Measurements from ENCODE around the gene ATP5ME. TPM values are rescaled to one million over a fixed set of nuclear protein-coding genes. Genes with fewer than 3 reads are reported as not detected.

ATP5ME gene
- total and polyA plus RNA-seq, 2 of the 13 experiments (the other 11 are each of a cell fraction or from before 2014, with no cell fraction given) = 305 to 753 TPM

- TF ChIP-seq GABPA (IDR thresholded peaks at IDR 0.05; ENCODE audit: low read depth, low read length) = no peak
- no peak for TF ChIP-seq GABPA (CRISPR knock-in tag; IDR thresholded peaks at IDR 0.05; ENCODE audit: low read depth)
- TF ChIP-seq TBX2 (CRISPR knock-in tag; IDR thresholded peaks at IDR 0.05; ENCODE audit: borderline replicate concordance) = no peak; the same call in 1 of the 2 replicates
- no peak for TF ChIP-seq KDM5B (CRISPR knock-in tag; IDR thresholded peaks at IDR 0.05; ENCODE audit: borderline replicate concordance)
- no peak for TF ChIP-seq ARID5B (CRISPR knock-in tag; IDR thresholded peaks at IDR 0.05)
- peak; percentile 45; the same call in 1 of the 2 replicates for TF ChIP-seq FOXA3 (CRISPR knock-in tag; IDR thresholded peaks at IDR 0.05)
- no peak for TF ChIP-seq SIX4 (CRISPR knock-in tag; IDR thresholded peaks at IDR 0.05)
- no peak for TF ChIP-seq HOMEZ (CRISPR knock-in tag; IDR thresholded peaks at IDR 0.05; ENCODE audit: low read depth)
- TF ChIP-seq ZMAT5 (CRISPR knock-in tag; IDR thresholded peaks at IDR 0.05; ENCODE audit: borderline replicate concordance, low read depth) = no peak
- TF ChIP-seq SMARCE1 (IDR thresholded peaks at IDR 0.05; ENCODE audit: borderline replicate concordance) = no peak
- no peak for TF ChIP-seq ELF3 (CRISPR knock-in tag; IDR thresholded peaks at IDR 0.05)
- TF ChIP-seq NFKBIZ (CRISPR knock-in tag; IDR thresholded peaks at IDR 0.05) = no peak
- TF ChIP-seq KDM6A (CRISPR knock-in tag; IDR thresholded peaks at IDR 0.05; ENCODE audit: low read depth) = no peak
- no peak for TF ChIP-seq PHB2 (IDR thresholded peaks at IDR 0.05; ENCODE audit: partially characterized antibody)
- TF ChIP-seq RAD51 (IDR thresholded peaks at IDR 0.05; ENCODE audit: borderline replicate concordance) = no peak
- no peak for TF ChIP-seq ZNF850 (CRISPR knock-in tag; conservative IDR thresholded peaks at IDR 0.05)
- TF ChIP-seq, protein P1, sequence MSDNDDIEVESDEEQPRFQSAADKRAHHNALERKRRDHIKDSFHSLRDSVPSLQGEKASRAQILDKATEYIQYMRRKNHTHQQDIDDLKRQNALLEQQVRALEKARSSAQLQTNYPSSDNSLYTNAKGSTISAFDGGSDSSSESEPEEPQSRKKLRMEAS (IDR thresholded peaks at IDR 0.05) = no peak
- TF ChIP-seq RXRB (CRISPR knock-in tag; IDR thresholded peaks at IDR 0.05; ENCODE audit: borderline replicate concordance) = peak; percentile 43; the same call in 1 of the 2 replicates
- TF ChIP-seq KLF11 (CRISPR knock-in tag; IDR thresholded peaks at IDR 0.05) = no peak
- TF ChIP-seq ZNF354B (CRISPR knock-in tag; IDR thresholded peaks at IDR 0.05) = no peak
- TF ChIP-seq ZNF510 (CRISPR knock-in tag; IDR thresholded peaks at IDR 0.05; ENCODE audit: low read depth) = no peak
- no peak for TF ChIP-seq NAIF1 (CRISPR knock-in tag; IDR thresholded peaks at IDR 0.05; ENCODE audit: borderline replicate concordance)
- no peak for TF ChIP-seq TBP (CRISPR knock-in tag; IDR thresholded peaks at IDR 0.05)
- TF ChIP-seq ZNF572 (CRISPR knock-in tag; IDR thresholded peaks at IDR 0.05) = no peak
Observed at GRCh38 chr4:677431-678293, 3.6 kb upstream of the ATP5ME start (continued).

Measured in HepG2 (cell line).